Lung (tissue), 12 donors: ENCODE results near the gene FOXO3. TPM values are rescaled to one million over a fixed set of nuclear protein-coding genes. Genes with fewer than 3 reads are reported as not detected.
A peak's percentile ranks its signal among the peaks of the same experiment; 100 is the strongest.

Experiments used
- ATAC-seq: fragments of 200-7000 bp; cut with Tn5 transposase; one replicate; pipeline ENCODE4 v1.9.1; 2020; ENCODE audit warnings: moderate number of reproducible peaks; ENCODE audit not compliant: insufficient read depth, low FRiP score
- DNase-seq, 3 donors: peaks; one replicate each; pipeline ENCODE4 v3.0.0-alpha.2; 2013 to 2017
- H3K27ac ChIP-seq, 2 donors: one replicate each; pipeline ENCODE4 v1.5.1; 2013; ENCODE audit warnings: mild to moderate bottlenecking in 2 of 2, moderate library complexity in 2 of 2, control low read depth in 1 of 2, inconsistent platforms in 1 of 2, low read depth in 1 of 2, low read length in 1 of 2
- H3K27me3 ChIP-seq, 3 donors: one replicate each; pipeline ENCODE4 v1.5.1; 2013; ENCODE audit warnings: low read length in 2 of 3; ENCODE audit not compliant: control insufficient read depth in 3 of 3, insufficient read depth in 3 of 3
- H3K36me3 ChIP-seq, 4 donors: one replicate each; pipeline ENCODE4 v1.5.1; 2013; ENCODE audit warnings: low read length in 4 of 4, mild to moderate bottlenecking in 1 of 4, moderate library complexity in 1 of 4; ENCODE audit not compliant: control insufficient read depth in 4 of 4, insufficient read depth in 4 of 4
- H3K4me1 ChIP-seq, 5 donors: one replicate each; pipeline ENCODE4 v1.5.1; 2013; ENCODE audit warnings: low read length in 5 of 5, mild to moderate bottlenecking in 2 of 5, moderate library complexity in 1 of 5; ENCODE audit not compliant: control insufficient read depth in 5 of 5, insufficient read depth in 5 of 5
- H3K4me3 ChIP-seq: one replicate; pipeline ENCODE4 v1.5.1; 2013; ENCODE audit warnings: mild to moderate bottlenecking, control low read depth, moderate library complexity
- H3K9ac ChIP-seq, 2 donors: one replicate each; pipeline ENCODE4 v1.5.1; 2013; ENCODE audit warnings: low read length in 2 of 2, control low read depth in 1 of 2; ENCODE audit not compliant: insufficient read depth in 1 of 2
- H3K9me3 ChIP-seq, 4 donors: one replicate each; pipeline ENCODE4 v1.5.1; 2013; ENCODE audit warnings: low read length in 3 of 4, mild to moderate bottlenecking in 1 of 4, moderate library complexity in 1 of 4; ENCODE audit not compliant: control insufficient read depth in 4 of 4, insufficient read depth in 3 of 4
- WGBS, 2 donors: extraction: QIAGEN DNeasy Blood & Tissue Kit; methylation state at CpG; one replicate each; pipeline ENCODE4 v1.1.7; 2013; 5-methylcytosine and 5-hydroxymethylcytosine counted together
- polyA plus RNA-seq, 2 donors: library from polyadenylated mRNA; stranded (reverse); fragments of 200-250 nt; gene quantifications; one replicate each; pipeline ENCODE4 v1.2.1, GENCODE V29; 2013
- total RNA-seq, 2 donors: library from RNA; depleted of rRNA in 1 of 2; stranded (reverse); fragments of >200 nt in 1 of 2; gene quantifications; one replicate each; pipeline ENCODE4 v1.2.1, GENCODE V29; 2014 to 2021
- TF ChIP-seq, protein P1 (sequence below): IDR thresholded peaks from 2 replicates; pipeline ENCODE4 v1.5.1; 2012; ENCODE audit warnings: mild to moderate bottlenecking; ENCODE audit errors: control extremely low read depth, extremely low read depth
- donor health status: control.
- donor health status: control.
- donor health status: Bipolar disorder and iron deficiency.
- donor health status: healthy.
- donor health status: DM: yes; HTN: yes; CAD: no.

FOXO3 gene
- total and polyA plus RNA-seq, 4 donors: 12.1 to 101 (median 40.0) TPM

GRCh38 chr6:108606250-108606690 is 45.6 kb downstream of the FOXO3 start:
- Histone ChIP-seq H3K4me3 (no peak overlapping the region), H3K36me3 (no peaks in the 10 kb centered on the region), H3K4me1 (peaks cover 2 to 48% (median 15%) of the 10 kb centered on the region in 5 donors), H3K27ac (peak overlapping the region in 1 of 2 donors; percentile 64), H3K9ac (no peak overlapping the region), H3K27me3 (no peaks in the 10 kb centered on the region), H3K9me3 (no peaks in the 10 kb centered on the region)
- no peak for DNase-seq
- TF ChIP-seq, protein P1, sequence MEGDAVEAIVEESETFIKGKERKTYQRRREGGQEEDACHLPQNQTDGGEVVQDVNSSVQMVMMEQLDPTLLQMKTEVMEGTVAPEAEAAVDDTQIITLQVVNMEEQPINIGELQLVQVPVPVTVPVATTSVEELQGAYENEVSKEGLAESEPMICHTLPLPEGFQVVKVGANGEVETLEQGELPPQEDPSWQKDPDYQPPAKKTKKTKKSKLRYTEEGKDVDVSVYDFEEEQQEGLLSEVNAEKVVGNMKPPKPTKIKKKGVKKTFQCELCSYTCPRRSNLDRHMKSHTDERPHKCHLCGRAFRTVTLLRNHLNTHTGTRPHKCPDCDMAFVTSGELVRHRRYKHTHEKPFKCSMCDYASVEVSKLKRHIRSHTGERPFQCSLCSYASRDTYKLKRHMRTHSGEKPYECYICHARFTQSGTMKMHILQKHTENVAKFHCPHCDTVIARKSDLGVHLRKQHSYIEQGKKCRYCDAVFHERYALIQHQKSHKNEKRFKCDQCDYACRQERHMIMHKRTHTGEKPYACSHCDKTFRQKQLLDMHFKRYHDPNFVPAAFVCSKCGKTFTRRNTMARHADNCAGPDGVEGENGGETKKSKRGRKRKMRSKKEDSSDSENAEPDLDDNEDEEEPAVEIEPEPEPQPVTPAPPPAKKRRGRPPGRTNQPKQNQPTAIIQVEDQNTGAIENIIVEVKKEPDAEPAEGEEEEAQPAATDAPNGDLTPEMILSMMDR: no peak
- 69 to 73% methylated on average over 3 of the region's 3 CpGs for WGBS, 2 donors
- ATAC-seq: no peak

DNA sequence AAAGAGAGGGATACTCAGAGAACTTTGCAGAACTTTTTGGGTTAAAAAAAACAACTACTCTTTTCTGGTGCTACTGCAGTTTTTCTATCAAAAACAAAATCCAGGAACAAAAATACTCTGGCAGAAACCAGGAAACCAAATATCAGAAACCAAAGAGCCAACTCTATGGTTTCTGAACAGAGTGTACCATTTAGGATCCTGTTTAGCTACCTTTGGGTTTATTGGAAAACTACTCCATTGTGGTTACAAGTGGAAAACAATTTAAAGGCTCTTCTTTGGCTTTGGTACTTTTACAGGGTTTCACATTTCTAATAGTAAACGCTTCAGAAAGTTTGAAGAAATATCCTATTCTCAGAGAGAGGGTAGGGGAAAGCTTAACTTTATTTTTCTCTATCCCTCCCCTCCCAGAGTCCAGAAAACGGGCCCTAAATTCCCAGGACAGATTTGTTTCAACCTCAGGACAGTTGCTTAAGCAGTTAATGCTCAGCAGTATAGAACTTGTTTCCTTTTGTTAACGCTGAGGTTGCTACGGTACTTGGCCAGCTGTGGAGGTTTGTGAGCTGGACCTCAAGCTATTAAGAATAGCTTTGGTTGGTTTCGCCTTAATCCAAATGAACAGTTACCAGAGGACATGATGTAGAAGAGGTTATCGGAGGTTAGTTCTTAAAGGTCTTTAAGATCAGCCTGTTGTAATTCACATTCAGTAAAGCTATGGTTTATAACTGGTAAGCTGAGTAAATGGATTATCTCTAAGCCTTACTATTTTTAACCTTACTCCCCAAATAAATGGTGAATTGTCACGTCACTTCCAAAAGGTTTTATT is 47.9 kb downstream of the FOXO3 start:
- Histone ChIP-seq H3K4me1 (peaks cover 2 to 46% (median 15%) of the 10 kb centered on the region in 5 donors), H3K36me3 (no peaks in the 10 kb centered on the region), H3K9ac (no peak overlapping the region), H3K4me3 (no peak overlapping the region), H3K27me3 (no peaks in the 10 kb centered on the region), H3K27ac (peak overlapping the region in 1 of 2 donors; percentile 67), H3K9me3 (no peaks in the 10 kb centered on the region)
- DNase-seq (no peak), ATAC-seq (no peak)
- WGBS, 2 donors: 83 to 84% methylated on average over 7 of the region's 7 CpGs
- TF ChIP-seq, protein P1: no peak

- Histone ChIP-seq H3K27ac (peak overlapping the region in 1 of 2 donors; percentile 67), H3K36me3 (no peaks in the 10 kb centered on the region), H3K9me3 (no peaks in the 10 kb centered on the region), H3K9ac (no peak overlapping the region), H3K27me3 (no peaks in the 10 kb centered on the region), H3K4me1 (peaks cover 5 to 46% (median 15%) of the 10 kb centered on the region in 5 donors), H3K4me3 (no peak overlapping the region)
- ATAC-seq (no peak), DNase-seq (no peak)
- TF ChIP-seq, protein P1: no peak
- 92 to 95% methylated on average over 5 of the region's 5 CpGs for WGBS, 2 donors
Observed at GRCh38 chr6:108609276-108609769, 48.6 kb downstream of the FOXO3 start.
